ENCODE data around the gene IL22. TPM values are rescaled to one million over a fixed set of nuclear protein-coding genes. Genes with fewer than 3 reads are reported as not detected.

The IL22 gene
- polyA plus RNA-seq, 1 donor (not counting 4 experiments of a cell fraction or from before 2014, with no cell fraction given) = not detected

DNA sequence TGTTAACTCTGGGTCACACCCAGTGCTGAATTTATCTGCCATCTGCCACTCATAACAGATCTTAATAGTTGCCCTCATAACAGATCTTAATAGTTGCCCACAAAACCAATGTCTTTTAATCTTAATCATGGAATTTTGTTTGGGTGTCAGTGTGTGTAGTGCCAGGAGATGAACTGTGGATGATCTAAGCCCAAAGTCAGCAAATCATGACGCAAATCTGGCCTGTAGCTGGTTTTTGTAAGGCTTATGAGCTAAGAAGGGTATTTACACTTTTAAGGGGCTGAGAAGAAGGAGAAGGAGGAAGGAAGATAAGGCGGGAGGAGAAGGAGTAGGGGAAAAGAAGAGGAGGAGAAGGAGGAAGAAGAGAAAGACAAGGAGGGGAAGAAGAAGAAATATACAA, 17.8 kb downstream of the IL22 start:
- Histone ChIP-seq H3K36me3 (ENCODE audit: control insufficient read depth in 2 of 2, extremely low read depth in 1 of 2, insufficient read depth in 2 of 2, low read length in 2 of 2) (no peaks in the 10 kb centered on the region), H3K4me1 (ENCODE audit: control insufficient read depth, extremely low read depth, insufficient read depth, low read length) (peaks cover 12% of the 10 kb centered on the region), H3K27ac (ENCODE audit: control insufficient read depth, insufficient read depth, low read length) (no peak overlapping the region), H2AFZ (ENCODE audit: control insufficient read depth, low read length) (no peak overlapping the region), H4K20me1 (ENCODE audit: control insufficient read depth, extremely low read depth, insufficient read depth, low read length) (no peaks in the 10 kb centered on the region), H3K79me2 (ENCODE audit: control insufficient read depth, insufficient read depth, low read length) (no peaks in the 10 kb centered on the region), H3K4me3 (ENCODE audit: control insufficient read depth in 2 of 3, extremely low read depth in 1 of 3, insufficient read depth in 2 of 3, low read depth in 1 of 3, low read length in 3 of 3) (no peak overlapping the region), H3K27me3 (ENCODE audit: control insufficient read depth, extremely low read depth, insufficient read depth, low read length) (no peaks in the 10 kb centered on the region), H3K9me1 (ENCODE audit: control insufficient read depth, extremely low read depth, insufficient read depth, low read length) (no peaks in the 10 kb centered on the region), H3K9me3 (ENCODE audit: control insufficient read depth, low read depth, low read length) (no peaks in the 10 kb centered on the region), H3K4me2 (ENCODE audit: control insufficient read depth, extremely low read depth, insufficient read depth, low read depth, low read length) (no peak overlapping the region), H3K9ac (ENCODE audit: control insufficient read depth, extremely low read depth, insufficient read depth, low read length) (no peak overlapping the region)
- dilution Hi-C loops (cut with MboI; ENCODE audit: extremely low pct_ligation_motif_present, low sequenced_read_pairs) = no loop called here
- DNase-seq (ENCODE audit: low read depth, low spot score) (no peak), FAIRE-seq (no peak)
- TF ChIP-seq CTCF (optimal IDR thresholded peaks at IDR 0.05 in 1 of 3, IDR thresholded peaks at IDR 0.05 in 1 of 3, conservative IDR thresholded peaks at IDR 0.05 in 1 of 3; ENCODE audit: extremely low read depth in 1 of 3, insufficient read depth in 2 of 3, low read length in 3 of 3) (no peak), EZH2 (IDR thresholded peaks at IDR 0.05; ENCODE audit: low read length) (no peak)

DNA sequence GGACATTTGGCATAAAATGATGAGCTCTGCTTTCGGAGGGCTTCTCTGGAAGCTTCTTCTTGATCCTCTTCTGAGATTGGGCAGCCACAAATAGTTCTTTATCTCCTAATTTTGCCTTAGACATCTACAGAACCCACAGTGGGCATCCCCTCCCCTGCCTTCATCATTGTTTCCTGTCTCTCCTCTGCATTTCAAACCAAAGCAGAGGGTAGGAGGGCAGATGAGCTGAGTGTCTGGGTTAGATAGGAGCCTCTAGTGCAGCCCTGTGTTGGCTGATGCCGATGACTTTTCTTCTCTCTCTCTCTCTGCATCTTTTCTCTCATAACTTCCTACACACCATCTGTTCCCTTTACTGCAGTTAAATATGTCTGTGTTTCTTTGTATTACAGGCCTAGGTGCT, 19.3 kb downstream of the IL22 start:
- H3K9ac ChIP-seq (ENCODE audit: control insufficient read depth, extremely low read depth, insufficient read depth, low read length) = no peak overlapping the region
- H3K27ac ChIP-seq (ENCODE audit: control insufficient read depth, insufficient read depth, low read length) = no peak overlapping the region
- no peak for FAIRE-seq
- H3K36me3 ChIP-seq (ENCODE audit: control insufficient read depth in 2 of 2, extremely low read depth in 1 of 2, insufficient read depth in 2 of 2, low read length in 2 of 2) = no peaks in the 10 kb centered on the region
- H2AFZ ChIP-seq (ENCODE audit: control insufficient read depth, low read length) = no peak overlapping the region
- no peak overlapping the region for H3K4me3 ChIP-seq (ENCODE audit: control insufficient read depth in 2 of 3, extremely low read depth in 1 of 3, insufficient read depth in 2 of 3, low read depth in 1 of 3, low read length in 3 of 3)
- no peaks in the 10 kb centered on the region for H3K9me1 ChIP-seq (ENCODE audit: control insufficient read depth, extremely low read depth, insufficient read depth, low read length)
- no peaks in the 10 kb centered on the region for H3K9me3 ChIP-seq (ENCODE audit: control insufficient read depth, low read depth, low read length)
- TF ChIP-seq CTCF (optimal IDR thresholded peaks at IDR 0.05 in 1 of 3, IDR thresholded peaks at IDR 0.05 in 1 of 3, conservative IDR thresholded peaks at IDR 0.05 in 1 of 3; ENCODE audit: extremely low read depth in 1 of 3, insufficient read depth in 2 of 3, low read length in 3 of 3) (no peak), EZH2 (IDR thresholded peaks at IDR 0.05; ENCODE audit: low read length) (no peak)
- DNase-seq (ENCODE audit: low read depth, low spot score) = no peak
- no peaks in the 10 kb centered on the region for H3K27me3 ChIP-seq (ENCODE audit: control insufficient read depth, extremely low read depth, insufficient read depth, low read length)
- no peaks in the 10 kb centered on the region for H3K79me2 ChIP-seq (ENCODE audit: control insufficient read depth, insufficient read depth, low read length)
- no peak overlapping the region for H3K4me2 ChIP-seq (ENCODE audit: control insufficient read depth, extremely low read depth, insufficient read depth, low read depth, low read length)
- H3K4me1 ChIP-seq (ENCODE audit: control insufficient read depth, extremely low read depth, insufficient read depth, low read length) = peaks cover 7% of the 10 kb centered on the region
- dilution Hi-C loops (cut with MboI; ENCODE audit: extremely low pct_ligation_motif_present, low sequenced_read_pairs) = no loop called here
- no peaks in the 10 kb centered on the region for H4K20me1 ChIP-seq (ENCODE audit: control insufficient read depth, extremely low read depth, insufficient read depth, low read length)

All from keratinocyte (primary cell).